Upper lobe of right lung (tissue), 1 donor: Measurements from ENCODE around the gene TUB. TPM values are rescaled to one million over a fixed set of nuclear protein-coding genes. Genes with fewer than 3 reads are reported as not detected.
A peak's percentile ranks its signal among the peaks of the same experiment; 100 is the strongest.

Experiments
- ATAC-seq: fragments of 200-7000 bp; cut with Tn5 transposase; one replicate; pipeline ENCODE4 v1.9.1; 2020; ENCODE audit warnings: mild to moderate bottlenecking, moderate library complexity
- DNase-seq: peaks from one replicate; pipeline ENCODE4 v3.0.0-alpha.2; 2020
- H3K27ac ChIP-seq: fragments of 200-600 bp; one replicate; pipeline ENCODE4 v1.8.0; 2022
- H3K27me3 ChIP-seq: fragments of 200-600 bp; one replicate; pipeline ENCODE4 v1.8.0; 2022; ENCODE audit warnings: mild to moderate bottlenecking
- H3K36me3 ChIP-seq: fragments of 200-600 bp; one replicate; pipeline ENCODE4 v1.8.0; 2022
- H3K4me1 ChIP-seq: fragments of 200-600 bp; one replicate; pipeline ENCODE4 v1.8.0; 2022
- H3K4me3 ChIP-seq: fragments of 200-600 bp; one replicate; pipeline ENCODE4 v1.8.0; 2022; ENCODE audit warnings: mild to moderate bottlenecking
- H3K9me3 ChIP-seq: fragments of 200-600 bp; one replicate; pipeline ENCODE4 v1.8.0; 2022
- intact Hi-C: fragments of 100-400 bp; cut with DNase I; formaldehyde crosslinking; loops from one replicate; pipeline ENCODE4 v1.11.0; 2022
- total RNA-seq: library from RNA; stranded (reverse); fragmentation: NEBNext Ultra II Directional; extraction: Animal tissue kit (Norgen Biotek cat#: 25700); gene quantifications from one replicate; pipeline ENCODE4 v1.2.1, GENCODE V29; 2021
- TF ChIP-seq, protein P1 (sequence below): fragments of 200-600 bp; IDR thresholded peaks from one replicate; pipeline ENCODE4 v1.8.0; 2022; ENCODE audit warnings: antibody characterized with exemption
- donor health status: DM: no; HTN: yes; CAD: no; lungs with severe emphysema.

TUB gene
- total RNA-seq, 1 donor from 2014 or later: 3.6 TPM

DNA sequence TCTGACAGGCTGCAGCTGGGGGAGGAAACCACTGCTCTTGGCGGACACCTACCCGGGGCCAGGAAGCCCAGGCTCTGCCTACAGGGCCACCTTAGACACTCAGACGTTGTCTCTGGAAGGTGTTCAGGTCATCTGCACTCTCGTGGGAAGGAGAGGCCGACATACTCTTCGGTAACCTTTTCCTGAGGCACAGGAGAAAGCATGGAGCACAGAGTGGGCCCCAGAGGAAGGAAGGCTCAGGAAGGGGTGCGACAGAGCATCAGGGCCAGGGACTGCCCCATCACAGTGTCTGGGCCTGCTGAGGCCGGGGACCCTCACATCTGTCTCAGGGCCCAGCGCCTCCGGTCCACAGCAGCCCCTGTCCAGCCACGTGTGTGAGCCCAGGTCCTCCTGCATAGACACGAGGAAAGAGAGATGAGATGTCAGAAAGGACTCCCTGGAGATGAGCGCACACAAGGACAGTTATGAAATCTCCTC is 18.2 kb upstream of the TUB start:
- Histone ChIP-seq H3K4me3 (no peak overlapping the region), H3K9me3 (no peaks in the 10 kb centered on the region), H3K27me3 (no peaks in the 10 kb centered on the region), H3K4me1 (peaks cover 7% of the 10 kb centered on the region), H3K27ac (peak overlapping the region; percentile 42), H3K36me3 (no peaks in the 10 kb centered on the region)
- DNase-seq (no peak), ATAC-seq (no peak)
- TF ChIP-seq, protein P1, sequence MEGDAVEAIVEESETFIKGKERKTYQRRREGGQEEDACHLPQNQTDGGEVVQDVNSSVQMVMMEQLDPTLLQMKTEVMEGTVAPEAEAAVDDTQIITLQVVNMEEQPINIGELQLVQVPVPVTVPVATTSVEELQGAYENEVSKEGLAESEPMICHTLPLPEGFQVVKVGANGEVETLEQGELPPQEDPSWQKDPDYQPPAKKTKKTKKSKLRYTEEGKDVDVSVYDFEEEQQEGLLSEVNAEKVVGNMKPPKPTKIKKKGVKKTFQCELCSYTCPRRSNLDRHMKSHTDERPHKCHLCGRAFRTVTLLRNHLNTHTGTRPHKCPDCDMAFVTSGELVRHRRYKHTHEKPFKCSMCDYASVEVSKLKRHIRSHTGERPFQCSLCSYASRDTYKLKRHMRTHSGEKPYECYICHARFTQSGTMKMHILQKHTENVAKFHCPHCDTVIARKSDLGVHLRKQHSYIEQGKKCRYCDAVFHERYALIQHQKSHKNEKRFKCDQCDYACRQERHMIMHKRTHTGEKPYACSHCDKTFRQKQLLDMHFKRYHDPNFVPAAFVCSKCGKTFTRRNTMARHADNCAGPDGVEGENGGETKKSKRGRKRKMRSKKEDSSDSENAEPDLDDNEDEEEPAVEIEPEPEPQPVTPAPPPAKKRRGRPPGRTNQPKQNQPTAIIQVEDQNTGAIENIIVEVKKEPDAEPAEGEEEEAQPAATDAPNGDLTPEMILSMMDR: no peak
- intact Hi-C loops: no loop called here

DNA sequence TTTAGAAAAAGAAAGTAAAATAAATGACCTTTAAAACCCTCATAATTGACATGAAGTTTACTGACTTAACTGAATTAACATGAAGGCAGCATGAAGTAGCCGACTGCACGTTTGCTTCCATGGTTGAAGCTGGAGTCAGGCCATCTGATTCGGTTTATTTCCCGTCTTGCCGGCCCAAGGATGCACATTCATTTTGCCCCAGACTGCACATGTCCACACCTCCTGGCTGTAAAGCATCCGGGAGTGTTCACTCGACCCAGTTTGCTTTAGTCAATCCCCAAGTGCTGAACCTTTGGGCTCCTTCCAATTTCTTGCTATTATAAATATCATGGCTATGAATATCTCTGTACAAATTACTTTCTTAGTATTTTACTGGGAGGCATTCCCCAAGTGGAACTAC is 17.7 kb upstream of the TUB start:
- Histone ChIP-seq H3K4me3 (no peak overlapping the region), H3K27me3 (no peaks in the 10 kb centered on the region), H3K4me1 (peaks cover 7% of the 10 kb centered on the region), H3K9me3 (no peaks in the 10 kb centered on the region), H3K27ac (peak overlapping the region; percentile 42), H3K36me3 (no peaks in the 10 kb centered on the region)
- no peak for ATAC-seq
- DNase-seq: no peak
- intact Hi-C loops: no loop called here
- TF ChIP-seq, protein P1: no peak

DNA sequence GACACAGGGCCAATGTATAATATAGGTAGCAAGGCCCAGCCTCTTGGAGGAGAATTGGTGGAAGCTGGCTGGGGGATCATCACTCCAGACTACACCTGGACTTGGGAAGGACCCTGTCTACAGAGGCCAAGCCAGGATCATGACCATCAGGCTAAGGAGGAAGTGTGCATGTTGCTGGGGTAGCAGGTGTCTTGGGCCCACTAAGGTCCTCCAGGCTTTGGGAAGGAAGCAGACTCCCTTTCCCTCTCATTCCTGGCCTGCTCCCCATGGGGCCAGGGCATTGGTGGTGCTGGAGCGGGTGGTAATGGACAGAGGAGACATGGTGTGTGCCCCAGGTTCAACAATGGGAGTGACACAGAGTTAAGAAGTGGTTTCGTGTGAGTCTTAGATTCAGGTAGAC is 16.0 kb upstream of the TUB start:
- ATAC-seq: no peak
- Histone ChIP-seq H3K9me3 (no peaks in the 10 kb centered on the region), H3K4me1 (peaks cover 11% of the 10 kb centered on the region), H3K36me3 (no peaks in the 10 kb centered on the region), H3K4me3 (no peak overlapping the region), H3K27me3 (no peaks in the 10 kb centered on the region), H3K27ac (no peak overlapping the region)
- intact Hi-C loops: no loop called here
- DNase-seq: no peak
- TF ChIP-seq, protein P1: no peak

DNA sequence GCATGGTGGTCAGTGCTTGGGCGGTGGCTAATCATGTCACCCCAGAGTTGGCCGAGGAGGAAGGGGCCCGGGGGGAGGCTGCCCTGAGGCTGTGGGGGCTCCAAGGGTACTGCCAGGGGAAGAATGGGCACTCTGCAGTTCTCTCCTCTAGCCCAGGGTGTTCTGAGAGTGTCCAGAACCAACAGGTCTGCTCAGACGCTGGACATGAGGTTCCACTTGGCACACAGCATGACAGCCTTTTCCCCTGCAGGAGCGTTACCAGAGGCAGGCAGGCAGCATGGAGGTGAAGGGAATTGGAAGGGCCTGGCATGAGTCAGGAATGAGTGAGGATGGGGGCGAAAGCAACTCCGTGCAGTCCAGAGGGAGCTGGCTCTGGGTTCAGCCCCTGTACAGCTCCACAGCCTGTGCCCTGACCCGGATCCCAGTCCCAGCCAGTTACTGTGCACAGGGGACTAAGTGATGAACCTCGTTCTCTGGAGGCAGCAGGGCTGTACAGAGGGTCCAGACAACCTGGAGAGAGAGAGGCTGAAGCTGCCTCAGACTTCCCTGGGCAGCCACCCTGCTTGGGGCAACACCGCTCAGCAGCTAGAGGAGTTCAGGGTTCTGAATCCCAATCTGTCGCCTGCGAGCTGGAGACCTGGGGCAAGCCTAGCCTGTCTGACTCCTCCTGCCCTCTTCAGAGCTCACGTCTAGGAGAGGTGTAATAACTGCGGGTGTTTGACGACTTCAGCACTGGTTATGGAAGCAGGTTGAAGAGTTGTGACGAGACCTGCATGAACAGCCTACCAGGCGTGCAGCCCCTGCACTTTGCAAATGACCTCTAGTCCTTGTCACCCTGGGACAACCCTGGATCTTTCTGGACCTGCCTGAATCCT is 14.7 kb upstream of the TUB start:
- intact Hi-C loops: no loop called here
- DNase-seq (no peak), ATAC-seq (no peak)
- TF ChIP-seq, protein P1: no peak
- Histone ChIP-seq H3K4me1 (peaks cover 11% of the 10 kb centered on the region), H3K27ac (no peak overlapping the region), H3K9me3 (no peaks in the 10 kb centered on the region), H3K4me3 (no peak overlapping the region), H3K27me3 (no peaks in the 10 kb centered on the region), H3K36me3 (no peaks in the 10 kb centered on the region)

DNA sequence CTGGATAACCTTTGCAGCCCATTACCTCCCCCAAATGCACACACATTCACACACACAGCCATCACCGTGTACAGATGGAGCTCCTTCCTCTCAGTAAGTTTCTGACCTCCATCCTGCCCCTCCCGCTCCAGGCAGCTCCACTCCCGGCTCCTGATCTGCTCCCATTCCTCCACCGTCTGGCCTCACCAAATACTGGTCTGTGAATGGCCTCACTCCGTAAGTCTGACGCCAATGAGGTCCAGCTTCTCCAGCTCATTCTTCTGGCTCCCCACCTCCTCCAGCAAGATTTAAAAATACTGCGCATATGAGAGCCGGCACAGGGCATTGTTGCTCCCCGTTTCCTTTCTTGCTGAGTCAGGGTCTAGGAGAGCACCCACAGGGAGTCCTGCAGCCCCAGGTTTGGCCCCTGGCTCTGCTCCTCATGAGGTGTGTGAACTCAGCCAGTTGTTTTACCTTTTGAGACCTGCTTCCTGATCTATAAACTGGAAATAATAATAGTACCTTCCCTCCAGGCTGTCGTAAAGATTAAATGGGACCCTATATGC is 14.0 kb upstream of the TUB start:
- ATAC-seq: no peak
- no peak overlapping the region for H3K4me3 ChIP-seq
- TF ChIP-seq, protein P1: no peak
- H3K4me1 ChIP-seq: peaks cover 11% of the 10 kb centered on the region
- H3K27me3 ChIP-seq: no peaks in the 10 kb centered on the region
- DNase-seq: no peak
- intact Hi-C loops: no loop called here
- H3K36me3 ChIP-seq: no peaks in the 10 kb centered on the region
- no peak overlapping the region for H3K27ac ChIP-seq
- H3K9me3 ChIP-seq: no peaks in the 10 kb centered on the region
